Putamen (tissue), 1 donor: ENCODE results near the gene ZMIZ1.
A peak's percentile ranks its signal among the peaks of the same experiment; 100 is the strongest.

Experiments used
- DNase-seq: peaks from one replicate; pipeline ENCODE4 v3.0.0-alpha.2; 2016; ENCODE audit warnings: low spot score

ZMIZ1 gene

GRCh38 chr10:79246209-79246581 lies 177.4 kb downstream of the ZMIZ1 start:
- peak; percentile 74 for DNase-seq

GRCh38 chr10:79246606-79247275 lies 178.0 kb downstream of the ZMIZ1 start:
- no peak for DNase-seq

GRCh38 chr10:79247373-79248137 lies 178.8 kb downstream of the ZMIZ1 start:
- no peak for DNase-seq

- DNase-seq, result no peak
These were observed 179.8 kb downstream of the ZMIZ1 start for GRCh38 chr10:79248341-79249185.

- DNase-seq, result no peak
These were observed 180.7 kb downstream of the ZMIZ1 start for GRCh38 chr10:79249186-79250121.

- DNase-seq, result no peak
These were observed 181.5 kb downstream of the ZMIZ1 start for GRCh38 chr10:79250259-79250658.

GRCh38 chr10:79252450-79252849 lies 183.7 kb downstream of the ZMIZ1 start:
- DNase-seq, result no peak

GRCh38 chr10:79252971-79253370 lies 184.2 kb downstream of the ZMIZ1 start:
- no peak for DNase-seq

- DNase-seq, result no peak
These were observed 184.9 kb downstream of the ZMIZ1 start for GRCh38 chr10:79253704-79254103.

GRCh38 chr10:79254333-79255006 lies 185.7 kb downstream of the ZMIZ1 start:
- no peak for DNase-seq

- no peak for DNase-seq
These were observed 186.3 kb downstream of the ZMIZ1 start for GRCh38 chr10:79255007-79255507.

GRCh38 chr10:79256264-79256806 lies 187.6 kb downstream of the ZMIZ1 start:
- no peak for DNase-seq

GRCh38 chr10:79258894-79259293 lies 190.1 kb downstream of the ZMIZ1 start:
- no peak for DNase-seq

GRCh38 chr10:79259834-79260233 lies 191.1 kb downstream of the ZMIZ1 start:
- DNase-seq, result no peak

- DNase-seq, result no peak
These were observed 192.3 kb downstream of the ZMIZ1 start for GRCh38 chr10:79260811-79261740.

GRCh38 chr10:79262131-79262530 lies 193.4 kb downstream of the ZMIZ1 start:
- DNase-seq, result no peak

GRCh38 chr10:79262959-79263746 lies 194.4 kb downstream of the ZMIZ1 start:
- no peak for DNase-seq

- DNase-seq, result no peak
These were observed 195.2 kb downstream of the ZMIZ1 start for GRCh38 chr10:79263939-79264338.

GRCh38 chr10:79264942-79265341 lies 196.2 kb downstream of the ZMIZ1 start:
- no peak for DNase-seq
